ENCODE results near the gene TTLL8.

DNA sequence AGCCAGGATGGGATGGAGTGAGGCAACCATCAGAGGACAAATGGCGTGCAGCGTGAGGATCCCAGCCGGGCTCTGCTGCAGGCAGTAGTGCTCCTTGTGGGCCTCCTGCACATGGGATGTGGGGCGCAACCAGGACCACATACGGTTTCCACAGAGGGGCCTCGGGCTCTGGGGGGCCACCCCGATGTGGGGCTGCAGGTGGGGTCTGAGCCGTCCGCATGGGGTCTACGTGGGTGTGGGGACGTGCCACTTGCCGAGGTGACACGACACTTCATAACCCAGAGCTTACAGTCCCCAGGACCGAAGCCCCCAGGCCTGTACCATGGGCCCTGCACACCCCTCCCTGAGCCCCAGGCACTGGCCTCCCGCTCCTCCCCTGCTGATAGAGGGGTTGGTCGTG lies 10.8 kb downstream of the TTLL8 start:
- TF ChIP-seq, protein P1, sequence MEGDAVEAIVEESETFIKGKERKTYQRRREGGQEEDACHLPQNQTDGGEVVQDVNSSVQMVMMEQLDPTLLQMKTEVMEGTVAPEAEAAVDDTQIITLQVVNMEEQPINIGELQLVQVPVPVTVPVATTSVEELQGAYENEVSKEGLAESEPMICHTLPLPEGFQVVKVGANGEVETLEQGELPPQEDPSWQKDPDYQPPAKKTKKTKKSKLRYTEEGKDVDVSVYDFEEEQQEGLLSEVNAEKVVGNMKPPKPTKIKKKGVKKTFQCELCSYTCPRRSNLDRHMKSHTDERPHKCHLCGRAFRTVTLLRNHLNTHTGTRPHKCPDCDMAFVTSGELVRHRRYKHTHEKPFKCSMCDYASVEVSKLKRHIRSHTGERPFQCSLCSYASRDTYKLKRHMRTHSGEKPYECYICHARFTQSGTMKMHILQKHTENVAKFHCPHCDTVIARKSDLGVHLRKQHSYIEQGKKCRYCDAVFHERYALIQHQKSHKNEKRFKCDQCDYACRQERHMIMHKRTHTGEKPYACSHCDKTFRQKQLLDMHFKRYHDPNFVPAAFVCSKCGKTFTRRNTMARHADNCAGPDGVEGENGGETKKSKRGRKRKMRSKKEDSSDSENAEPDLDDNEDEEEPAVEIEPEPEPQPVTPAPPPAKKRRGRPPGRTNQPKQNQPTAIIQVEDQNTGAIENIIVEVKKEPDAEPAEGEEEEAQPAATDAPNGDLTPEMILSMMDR (conservative IDR thresholded peaks at IDR 0.05; ENCODE audit: low read length), result no peak
- TF ChIP-seq EZH2phosphoT487 (IDR thresholded peaks at IDR 0.05; ENCODE audit: borderline replicate concordance, low read depth, low read length), result no peak
